Measurements from ENCODE around the gene TRAPPC1.

TRAPPC1 gene

DNA sequence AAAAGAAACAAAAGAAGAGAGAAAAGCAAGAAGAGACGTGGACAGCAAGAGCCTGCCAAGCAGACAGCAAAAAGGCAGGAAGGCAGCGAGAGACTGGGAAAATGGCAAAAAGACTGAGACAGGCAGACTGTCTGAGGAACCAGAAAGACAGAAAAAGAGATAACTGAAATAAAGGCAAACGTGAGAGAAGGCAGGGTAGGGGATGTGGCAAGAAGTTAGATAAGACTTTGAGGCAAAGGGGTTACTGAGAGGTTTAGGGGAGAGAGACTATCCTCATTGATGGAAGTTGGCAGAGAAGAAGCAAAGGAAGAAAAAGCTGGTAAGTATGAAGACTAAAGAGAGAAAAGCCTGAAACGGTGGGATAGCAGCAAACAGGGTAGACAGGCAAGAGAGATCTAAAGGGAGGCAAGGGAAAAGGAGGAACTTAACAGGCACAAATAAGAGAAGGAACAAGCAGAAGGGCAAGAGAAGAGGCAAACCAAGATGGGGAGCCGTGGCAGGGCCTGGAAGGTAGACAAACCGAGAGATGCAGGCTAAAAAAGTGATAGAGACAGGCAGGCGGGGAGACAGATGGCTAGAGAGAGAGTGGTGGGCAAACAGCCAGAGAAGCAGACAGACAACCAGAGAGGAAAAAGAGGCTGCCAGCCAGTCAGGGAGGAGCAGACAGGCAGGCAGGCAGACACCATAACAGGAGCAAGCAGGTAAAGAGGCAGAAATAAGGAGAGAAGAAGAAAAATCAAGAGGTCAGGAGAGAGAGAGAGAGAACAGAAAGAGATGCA, 50.3 kb downstream of the TRAPPC1 start:
- FAIRE-seq: no peak

More for the DNA sequence above, 50.3 kb downstream of the TRAPPC1 start:
- DNase-seq (ENCODE audit: low spot score): no peak

Measured in urothelium cell line (cell line).